Measurements from ENCODE around the gene BCAR1. TPM values are rescaled to one million over a fixed set of nuclear protein-coding genes. Genes with fewer than 3 reads are reported as not detected.

The BCAR1 gene
- total and polyA plus RNA-seq, 2 of the 13 experiments (the other 11 are each of a cell fraction or from before 2014, with no cell fraction given), result 48.1 to 51.7 TPM

- Histone ChIP-seq H3K9me3 (ENCODE audit: low read length) (peaks cover 14% of the 10 kb centered on the region), H4K20me1 (ENCODE audit: insufficient read depth, low read length) (no peaks in the 10 kb centered on the region), H3K27me3 (ENCODE audit: control insufficient read depth in 1 of 2, insufficient read depth in 2 of 2, low read length in 2 of 2) (peaks cover 0 to 19% of the 10 kb centered on the region in 2 experiments; a peak in 3 of 5 replicates), H3K27ac (ENCODE audit: extremely low read length, insufficient read depth, low read length) (no peak overlapping the region), H3K4me2 (ENCODE audit: low read depth, low read length) (no peak overlapping the region), H3K79me2 (ENCODE audit: insufficient read depth, low read length) (no peaks in the 10 kb centered on the region), H3K4me3 (replicated peaks in 1 of 3; ENCODE audit: insufficient read depth in 1 of 3, low read depth in 2 of 3, low read length in 3 of 3) (no peak overlapping the region), H2AFZ (ENCODE audit: low read length) (no peak overlapping the region), H3K4me1 (ENCODE audit: insufficient read depth, low read length) (no peaks in the 10 kb centered on the region), H3K9ac (ENCODE audit: insufficient read depth, low read depth, low read length) (no peak overlapping the region), H3K36me3 (replicated peaks in 1 of 2; ENCODE audit: control insufficient read depth in 1 of 2, insufficient read depth in 2 of 2, low read length in 2 of 2) (no peaks in the 10 kb centered on the region)
- POLR2A ChIA-PET, result no interaction called here
- CTCF ChIA-PET (ENCODE audit: low intra/inter-chr PET ratio, low total read pairs), result no interaction called here
- DNase-seq (ENCODE audit: low spot score) (no peak), FAIRE-seq (no peak), ATAC-seq (no peak)
- TF ChIP-seq ZBTB4 (CRISPR knock-in tag; IDR thresholded peaks at IDR 0.05; ENCODE audit: borderline replicate concordance), result no peak
- TF ChIP-seq RFXAP (CRISPR knock-in tag; IDR thresholded peaks at IDR 0.05; ENCODE audit: borderline replicate concordance), result no peak
- no peak for TF ChIP-seq ZHX2 (IDR thresholded peaks at IDR 0.05; ENCODE audit: low read depth)
- TF ChIP-seq ZHX2 (CRISPR knock-in tag; IDR thresholded peaks at IDR 0.05; ENCODE audit: borderline replicate concordance), result no peak
- no peak for TF ChIP-seq ZMYM3 (CRISPR knock-in tag; IDR thresholded peaks at IDR 0.05)
- no TSS peak for BruUV-seq (replicated peaks)
- intact Hi-C loops (cut with micrococcal nuclease; ENCODE audit: unreplicated experiment) (no loop called here), in situ Hi-C loops (cut with HindIII; ENCODE audit: extremely low pct_ligation_motif_present, low pct_unique_long_range_greater_than_20kb) (loop anchor here (25.0 kb wide), 1 partner anchor 581 kb away; no protein-coding TSS in a partner anchor)
- 22% methylated on average over 3 of the region's 3 CpGs for WGBS (ENCODE audit: low lambda C conversion rate)
Measured at GRCh38 chr16:75181630-75182029, 69.8 kb downstream of the BCAR1 start.

All from HepG2 (cell line).